Measurements from ENCODE around the gene CBLC. TPM values are rescaled to one million over a fixed set of nuclear protein-coding genes. Genes with fewer than 3 reads are reported as not detected.

CBLC gene
- total and polyA plus RNA-seq, 2 of the 4 experiments (the other 2 are of a cell fraction), result not detected

- Histone ChIP-seq H2AFZ (replicated peaks; ENCODE audit: low read length, poor library complexity) (peak overlapping the region; percentile 75), H2BK120ac (ENCODE audit: low read depth, low read length) (peak overlapping the region; percentile 72; the same call in 1 of the 2 replicates), H2AK9ac (replicated peaks; ENCODE audit: low read depth, low read length, poor library complexity) (peak overlapping the region; percentile 67), H4K8ac (ENCODE audit: low read depth in 2 of 2, low read length in 2 of 2) (peak overlapping the region; percentile 36 to 80; a peak in 3 of 4 replicates), H2BK20ac (ENCODE audit: low read depth, low read length) (no peak overlapping the region), H3K9ac (ENCODE audit: low read depth, low read length) (peak overlapping the region; percentile 100), H3K4me2 (ENCODE audit: low read depth, low read length) (peak overlapping the region; percentile 95), H3K9me1 (ENCODE audit: insufficient read depth, low read length) (peaks cover 8% of the 10 kb centered on the region), H4K91ac (ENCODE audit: insufficient read depth, low read depth, low read length) (peak overlapping the region; percentile 86), H2BK15ac (ENCODE audit: low read depth, low read length) (0 out of 3 replicates have a peak overlapping the region, but pooled peaks have one; percentile 63), H4K5ac (ENCODE audit: low read depth, low read length) (peak overlapping the region; percentile 43; the same call in 1 of the 2 replicates), H4K20me1 (ENCODE audit: insufficient read depth, low read length) (peaks cover 51% of the 10 kb centered on the region), H3K56ac (ENCODE audit: extremely low read depth, insufficient read depth, low read length) (peak overlapping the region; percentile 93), H3K27me3 (ENCODE audit: control insufficient read depth, insufficient read depth, low read length) (no peaks in the 10 kb centered on the region), H3K79me1 (ENCODE audit: low read depth in 1 of 2, low read length in 2 of 2) (peaks cover 0 to 50% of the 10 kb centered on the region in 2 experiments; a peak in 2 of 4 replicates), H3K36me3 (ENCODE audit: control insufficient read depth, insufficient read depth, low read length) (peaks cover 5% of the 10 kb centered on the region; the same call in 1 of the 2 replicates), H3K9me3 (ENCODE audit: control insufficient read depth, insufficient read depth, low read length) (no peaks in the 10 kb centered on the region), H3K4ac (ENCODE audit: low read depth, low read length) (peak overlapping the region; percentile 95), H3K4me1 (ENCODE audit: control insufficient read depth, insufficient read depth, low read length) (peaks cover 12% of the 10 kb centered on the region), H2BK5ac (ENCODE audit: low read depth, low read length, poor library complexity, severe bottlenecking) (peak overlapping the region; percentile 77), H2AK5ac (ENCODE audit: low read depth, low read length) (peak overlapping the region; percentile 96), H3K18ac (ENCODE audit: low read depth, low read length) (peak overlapping the region; percentile 82), H3K27ac (ENCODE audit: insufficient read depth, low read length) (peak overlapping the region; percentile 97), H3K4me3 (ENCODE audit: insufficient read depth, low read depth, low read length) (peak overlapping the region; percentile 97), H3K23ac (ENCODE audit: low read depth, low read length) (peak overlapping the region; percentile 97), H3K14ac (replicated peaks; ENCODE audit: low read depth, low read length) (peak overlapping the region; percentile 98)
- BruUV-seq (replicated peaks), result TSS peak; percentile 37
- DNase-seq (peak; percentile 58), ATAC-seq (ENCODE audit: low read depth) (peak; percentile 15)
- CTCF ChIA-PET, result no interaction called here
- WGBS, 2 experiments (ENCODE audit: extremely low coverage in 2 of 2, insufficient read length in 1 of 2), result 1% methylated on average over 20 of the region's 47 CpGs; no CpG with 5 or more reads in 1 of the 2 experiments
- intact Hi-C loops (cut with micrococcal nuclease) (loop anchor here (2.0 to 5.0 kb wide), 2 partner anchors 43 to 275 kb away; partner anchors contain the start of gene TOMM40), in situ Hi-C loops (cut with MboI; ENCODE audit: low sequenced_read_pairs) (no loop called here), dilution Hi-C loops (cut with HindIII; ENCODE audit: low sequenced_read_pairs, unreplicated experiment) (no loop called here)
- peak; percentile 63 for TF ChIP-seq MAZ (IDR thresholded peaks at IDR 0.05; ENCODE audit: borderline replicate concordance, low read depth, low read length)
- no peak for TF ChIP-seq MAFK (IDR thresholded peaks at IDR 0.05; ENCODE audit: low read depth, low read length)
- peak; percentile 92 for TF ChIP-seq POLR2A (IDR thresholded peaks at IDR 0.05; ENCODE audit: low read depth, low read length)
- TF ChIP-seq, protein P1, sequence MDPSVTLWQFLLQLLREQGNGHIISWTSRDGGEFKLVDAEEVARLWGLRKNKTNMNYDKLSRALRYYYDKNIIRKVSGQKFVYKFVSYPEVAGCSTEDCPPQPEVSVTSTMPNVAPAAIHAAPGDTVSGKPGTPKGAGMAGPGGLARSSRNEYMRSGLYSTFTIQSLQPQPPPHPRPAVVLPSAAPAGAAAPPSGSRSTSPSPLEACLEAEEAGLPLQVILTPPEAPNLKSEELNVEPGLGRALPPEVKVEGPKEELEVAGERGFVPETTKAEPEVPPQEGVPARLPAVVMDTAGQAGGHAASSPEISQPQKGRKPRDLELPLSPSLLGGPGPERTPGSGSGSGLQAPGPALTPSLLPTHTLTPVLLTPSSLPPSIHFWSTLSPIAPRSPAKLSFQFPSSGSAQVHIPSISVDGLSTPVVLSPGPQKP (IDR thresholded peaks at IDR 0.05; ENCODE audit: borderline replicate concordance, low read depth, low read length), result no peak
- TF ChIP-seq NFE2L2 (IDR thresholded peaks at IDR 0.05; ENCODE audit: low read depth, low read length), result no peak
- no peak for TF ChIP-seq FOS (IDR thresholded peaks at IDR 0.05; ENCODE audit: low read depth, low read length)
- TF ChIP-seq BHLHE40 (IDR thresholded peaks at IDR 0.05; ENCODE audit: low read depth, low read length), result no peak
- TF ChIP-seq RAD21 (IDR thresholded peaks at IDR 0.05; ENCODE audit: low read length), result no peak
- POLR2A ChIA-PET (ENCODE audit: unreplicated experiment), result interaction anchor here (0.5 kb wide), 1 partner anchor 1178 kb away, joined by 11 read pairs; the partner anchor contains the start of gene PLAUR
These were observed 69.7 kb downstream of the CBLC start for GRCh38 chr19:44847144-44848035.

Measured in IMR-90 (cell line).